Suprapubic skin (tissue), 3 donors: ENCODE results near the gene AMOTL1.

Experiments
- CTCF ChIP-seq, 2 donors: fragments of 200-600 bp in 1 of 2; fragments of 450-650 bp in 1 of 2; sonication (generic) in 1 of 2; IDR thresholded peaks; one replicate each; pipeline ENCODE4 v1.5.1; 2016 to 2019; ENCODE audit warnings: antibody characterized with exemption in 2 of 2, mild to moderate bottlenecking in 1 of 2, moderate library complexity in 1 of 2
- EP300 ChIP-seq: sonication (generic); formaldehyde crosslinking; IDR thresholded peaks from one replicate; pipeline ENCODE4 v1.6.1; 2017; ENCODE audit warnings: antibody characterized with exemption
- POLR2A ChIP-seq, 2 donors: fragments of 450-650 bp; IDR thresholded peaks; one replicate each; pipeline ENCODE4 v1.6.1; 2017; ENCODE audit warnings: antibody characterized with exemption in 2 of 2, mild to moderate bottlenecking in 2 of 2, moderate library complexity in 2 of 2

- TF ChIP-seq POLR2A (IDR thresholded peaks at IDR 0.05) = no peak
- no peak for TF ChIP-seq CTCF (IDR thresholded peaks at IDR 0.05)
- TF ChIP-seq EP300 = no peak
Measured at GRCh38 chr11:94728966-94729751, 39.0 kb upstream of the AMOTL1 start.
